Mesothelial cell of epicardium (in vitro differentiated cells): ENCODE measurements around the gene CEP131. TPM values are rescaled to one million over a fixed set of nuclear protein-coding genes. Genes with fewer than 3 reads are reported as not detected.

Experiments used
- DNase-seq, 2 experiments: peaks; one replicate each; pipeline ENCODE4 v3.0.0; 2021; ENCODE audit warnings: low spot score in 2 of 2; ENCODE audit not compliant: unreplicated experiment in 2 of 2
- H3K27ac Mint-ChIP-seq: 2 replicates; pipeline ENCODE4 v1.8.0; 2021; ENCODE audit warnings: mixed read lengths
- H3K27me3 Mint-ChIP-seq: 2 replicates; pipeline ENCODE4 v1.8.0; 2021; ENCODE audit warnings: low read depth, mixed read lengths
- H3K36me3 Mint-ChIP-seq: 2 replicates; pipeline ENCODE4 v1.8.0; 2021; ENCODE audit warnings: mixed read lengths
- H3K4me1 Mint-ChIP-seq: 2 replicates; pipeline ENCODE4 v1.8.0; 2021; ENCODE audit warnings: mixed read lengths
- H3K4me3 Mint-ChIP-seq: 2 replicates; pipeline ENCODE4 v1.8.0; 2021; ENCODE audit warnings: mild to moderate bottlenecking, moderate library complexity, mixed read lengths
- H3K9me3 Mint-ChIP-seq: 2 replicates; pipeline ENCODE4 v1.8.0; 2021; ENCODE audit warnings: mixed read lengths
- total RNA-seq: library from RNA; stranded (reverse); gene quantifications from 3 replicates; pipeline ENCODE4 v1.2.1, GENCODE V29; 2021
- TF ChIP-seq, protein P1 (sequence below): fragments of 200-600 bp; sonication (generic); IDR thresholded peaks from one replicate; pipeline ENCODE4 v1.5.0; 2021; ENCODE audit warnings: antibody characterized with exemption; ENCODE audit not compliant: unreplicated experiment

CEP131 gene
- total RNA-seq, 1 donor from 2014 or later, result 27.3 TPM

DNA sequence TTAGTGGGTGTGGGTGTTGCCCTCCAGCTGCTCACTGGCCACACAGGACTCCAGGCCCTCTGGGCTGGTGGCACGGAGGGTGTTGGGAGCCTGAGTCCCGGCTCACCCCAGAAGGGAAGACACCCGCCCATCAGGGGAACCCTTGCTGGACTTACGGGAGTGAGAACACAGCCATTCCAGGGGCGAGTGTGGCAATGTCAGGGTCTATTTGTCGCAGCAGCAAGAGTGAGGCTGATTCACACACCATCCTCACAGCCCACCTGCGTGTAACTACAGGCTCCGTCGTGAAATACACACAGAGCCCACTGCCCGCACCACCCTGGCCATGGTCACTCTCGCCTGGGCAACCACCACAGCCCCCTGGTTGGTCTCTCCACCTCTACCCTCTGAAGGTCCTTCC is 39.0 kb downstream of the CEP131 start:
- no peaks in the 10 kb centered on the region for H3K9me3 Mint-ChIP-seq
- H3K27me3 Mint-ChIP-seq, result peaks cover 5% of the 10 kb centered on the region
- DNase-seq, result no peak
- no peak overlapping the region for H3K27ac Mint-ChIP-seq
- H3K4me1 Mint-ChIP-seq, result no peaks in the 10 kb centered on the region
- H3K36me3 Mint-ChIP-seq, result no peaks in the 10 kb centered on the region
- no peak overlapping the region for H3K4me3 Mint-ChIP-seq
- TF ChIP-seq, protein P1, sequence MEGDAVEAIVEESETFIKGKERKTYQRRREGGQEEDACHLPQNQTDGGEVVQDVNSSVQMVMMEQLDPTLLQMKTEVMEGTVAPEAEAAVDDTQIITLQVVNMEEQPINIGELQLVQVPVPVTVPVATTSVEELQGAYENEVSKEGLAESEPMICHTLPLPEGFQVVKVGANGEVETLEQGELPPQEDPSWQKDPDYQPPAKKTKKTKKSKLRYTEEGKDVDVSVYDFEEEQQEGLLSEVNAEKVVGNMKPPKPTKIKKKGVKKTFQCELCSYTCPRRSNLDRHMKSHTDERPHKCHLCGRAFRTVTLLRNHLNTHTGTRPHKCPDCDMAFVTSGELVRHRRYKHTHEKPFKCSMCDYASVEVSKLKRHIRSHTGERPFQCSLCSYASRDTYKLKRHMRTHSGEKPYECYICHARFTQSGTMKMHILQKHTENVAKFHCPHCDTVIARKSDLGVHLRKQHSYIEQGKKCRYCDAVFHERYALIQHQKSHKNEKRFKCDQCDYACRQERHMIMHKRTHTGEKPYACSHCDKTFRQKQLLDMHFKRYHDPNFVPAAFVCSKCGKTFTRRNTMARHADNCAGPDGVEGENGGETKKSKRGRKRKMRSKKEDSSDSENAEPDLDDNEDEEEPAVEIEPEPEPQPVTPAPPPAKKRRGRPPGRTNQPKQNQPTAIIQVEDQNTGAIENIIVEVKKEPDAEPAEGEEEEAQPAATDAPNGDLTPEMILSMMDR, result no peak

DNA sequence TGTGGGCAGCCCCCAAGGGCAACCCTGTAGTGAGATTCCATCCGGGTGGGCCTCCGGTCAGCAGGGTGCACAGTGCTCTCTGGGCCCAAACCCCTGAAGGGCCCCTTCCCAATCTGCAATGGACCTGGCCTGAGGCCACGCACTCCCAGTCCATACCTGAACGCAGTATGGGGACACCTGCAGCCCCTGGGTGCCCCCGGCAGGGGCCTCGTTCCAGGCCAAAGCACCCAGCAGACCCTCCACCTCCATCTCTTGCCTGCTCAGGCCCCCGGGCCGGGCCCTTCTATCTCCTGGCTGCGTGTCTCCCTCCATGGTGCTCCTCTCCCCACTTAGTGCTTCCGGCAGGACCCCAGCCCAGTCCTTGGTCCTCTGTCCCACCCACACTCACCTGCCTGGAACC is 39.4 kb downstream of the CEP131 start:
- Mint-ChIP-seq H3K4me3 (no peak overlapping the region), H3K4me1 (no peaks in the 10 kb centered on the region), H3K9me3 (no peaks in the 10 kb centered on the region), H3K27ac (no peak overlapping the region), H3K36me3 (no peaks in the 10 kb centered on the region), H3K27me3 (peaks cover 5% of the 10 kb centered on the region)
- TF ChIP-seq, protein P1, result no peak
- DNase-seq, result no peak

DNA sequence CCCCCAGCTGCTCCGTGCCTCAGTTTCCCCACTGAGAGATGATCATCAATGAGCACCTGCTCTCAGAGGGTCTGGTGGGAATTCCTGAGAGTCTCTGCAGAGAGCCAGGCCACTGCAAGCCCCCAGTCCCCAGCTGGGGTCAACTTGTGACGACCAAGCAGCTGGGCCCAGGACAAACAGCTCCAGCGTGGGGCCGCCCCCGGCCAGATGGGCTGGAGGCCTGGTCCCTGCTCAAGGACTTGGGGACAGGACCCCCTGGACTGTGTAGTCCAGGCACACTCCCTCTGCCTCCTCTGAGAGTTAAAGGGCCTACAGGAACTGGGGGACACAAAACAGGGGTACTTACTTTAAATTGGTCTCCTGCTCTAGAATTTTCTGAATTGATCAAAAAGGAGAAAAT is 40.2 kb downstream of the CEP131 start:
- Mint-ChIP-seq H3K9me3 (no peaks in the 10 kb centered on the region), H3K27ac (no peak overlapping the region), H3K4me1 (no peaks in the 10 kb centered on the region), H3K4me3 (no peak overlapping the region), H3K36me3 (no peaks in the 10 kb centered on the region), H3K27me3 (peaks cover 5% of the 10 kb centered on the region)
- TF ChIP-seq, protein P1, result no peak
- no peak for DNase-seq

DNA sequence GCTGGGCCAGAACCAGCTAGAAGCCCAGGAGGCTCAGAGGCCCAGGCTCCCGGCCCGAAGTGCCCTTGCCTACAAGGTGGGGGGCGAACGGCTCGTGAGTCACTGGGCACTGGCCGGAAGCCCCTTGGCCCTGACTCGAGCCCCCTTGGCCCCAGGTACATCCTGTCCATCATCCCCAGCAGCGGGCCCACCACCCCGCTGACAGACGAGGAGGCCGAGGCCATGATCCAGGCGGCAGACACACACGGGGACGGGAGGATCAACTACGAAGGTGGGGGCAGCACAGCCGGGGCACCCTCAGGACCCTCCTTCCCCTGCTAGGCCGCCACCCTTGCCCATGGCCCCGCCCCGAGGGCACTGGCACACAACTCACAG is 41.0 kb downstream of the CEP131 start:
- Mint-ChIP-seq H3K36me3 (no peaks in the 10 kb centered on the region), H3K27me3 (peaks cover 5% of the 10 kb centered on the region), H3K27ac (no peak overlapping the region), H3K9me3 (no peaks in the 10 kb centered on the region), H3K4me3 (no peak overlapping the region), H3K4me1 (no peaks in the 10 kb centered on the region)
- DNase-seq, result no peak
- TF ChIP-seq, protein P1, result no peak

DNA sequence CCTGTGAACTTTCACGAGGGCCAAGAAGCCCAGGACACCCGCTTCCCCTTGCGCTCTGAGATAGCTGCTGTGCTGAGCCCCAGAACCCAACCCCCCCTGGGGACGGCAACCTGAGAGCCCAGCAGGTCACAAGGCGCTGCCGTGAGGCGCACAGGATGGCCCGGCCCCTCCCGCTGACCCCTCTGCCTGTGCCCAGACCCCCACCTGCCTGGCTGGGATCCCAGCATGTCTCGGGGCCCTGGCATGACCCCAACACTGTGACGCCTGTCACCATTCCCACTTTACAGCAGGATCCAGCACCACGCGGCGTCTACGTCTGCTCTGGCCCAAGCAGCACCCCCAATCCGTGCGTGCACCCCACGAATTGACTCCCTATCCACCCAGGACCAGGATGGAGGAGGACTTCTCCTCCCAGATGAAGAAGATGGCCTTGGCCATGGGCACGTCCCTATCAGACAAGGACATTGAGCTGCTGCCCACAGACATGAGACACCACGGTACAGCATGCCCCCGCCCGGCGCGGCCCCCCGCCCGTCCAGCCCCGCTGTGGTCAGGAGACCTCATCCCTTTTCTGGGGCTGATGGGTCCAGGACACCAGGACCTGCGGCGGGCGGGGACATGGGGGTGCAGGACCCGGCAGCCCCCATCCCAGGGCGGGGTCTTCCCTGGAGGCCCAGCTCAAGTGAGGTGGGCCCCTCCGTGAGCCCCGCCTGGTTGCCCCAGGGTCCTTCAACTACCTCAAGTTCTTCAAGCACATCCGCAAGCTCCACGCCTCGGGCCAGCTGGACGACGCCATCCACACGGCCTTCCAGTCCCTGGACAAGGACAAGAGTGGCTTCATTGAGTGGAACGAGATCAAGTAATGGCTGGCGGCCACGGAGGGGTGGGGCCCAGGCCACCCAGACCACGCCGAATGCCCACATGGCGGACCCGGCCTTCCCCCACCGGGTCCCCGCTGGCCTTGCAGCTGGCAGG is 41.6 kb downstream of the CEP131 start:
- no peak overlapping the region for H3K27ac Mint-ChIP-seq

More for the DNA sequence above, 41.6 kb downstream of the CEP131 start:
- DNase-seq, result no peak
- Mint-ChIP-seq H3K4me3 (no peak overlapping the region), H3K36me3 (peaks cover 2% of the 10 kb centered on the region), H3K27me3 (peaks cover 5% of the 10 kb centered on the region), H3K9me3 (no peaks in the 10 kb centered on the region), H3K4me1 (no peaks in the 10 kb centered on the region)
- TF ChIP-seq, protein P1, result no peak
